HCT116 (cell line): ENCODE results near the gene OR7G2. TPM values are rescaled to one million over a fixed set of nuclear protein-coding genes. Genes with fewer than 3 reads are reported as not detected.

Experiments used
- ATAC-seq: fragments of 200-7000 bp; cut with Tn5 transposase; 2 replicates; pipeline ENCODE4 v1.9.1; 2020; ENCODE audit warnings: mild to moderate bottlenecking, moderate library complexity
- Bru-seq: library from RNA; stranded (reverse); fragments of 400-500 nt; gene quantifications from one replicate; lab custom pipeline; 2021; lab: Mats Ljungman, UMichigan
- BruChase-seq, 2 experiments: library from RNA; stranded (reverse); fragments of 400-500 nt; gene quantifications; one replicate each; lab custom pipeline; 2021; lab: Mats Ljungman, UMichigan
- BruUV-seq: library from RNA; stranded (reverse); fragments of 400-500 nt; replicated peaks from 2 replicates; lab custom pipeline; 2021; lab: Mats Ljungman, UMichigan
- CTCF ChIA-PET: fragments of 300-600 bp; sonication (Branson Sonifier 250); formaldehyde crosslinking; loops from one replicate; lab custom pipeline; 2021; ENCODE audit warnings: antibody characterized with exemption; lab: Charles Lee
- POLR2A ChIA-PET: fragments of 300-600, 350-600 bp; sonication (Branson Sonifier 250); formaldehyde crosslinking; loops from one replicate; lab custom pipeline; 2021; ENCODE audit warnings: antibody characterized with exemption; lab: Charles Lee
- RAD21 ChIA-PET, 2 experiments: fragments of 300-600 bp; sonication (Branson Sonifier 250); formaldehyde crosslinking; loops; one replicate each; lab custom pipeline; 2023; ENCODE audit warnings: low total read pairs in 2 of 2; ENCODE audit not compliant: uncharacterized antibody in 2 of 2, unreplicated experiment in 2 of 2, low non-redundant PET in 1 of 2; lab: Charles Lee
- DNase-seq: peaks from one replicate; pipeline ENCODE4 v3.0.0-alpha.2; 2010; ENCODE audit warnings: low read depth, low spot score
- H2AFZ ChIP-seq: fragments of 200-600 bp; shearing (Covaris generic), sonication (generic); 2 replicates; pipeline ENCODE4 v1.6.1; 2017; ENCODE audit warnings: low read depth, mixed run types, mixed read lengths, antibody characterized with exemption, low read length; ENCODE audit not compliant: poor library complexity, severe bottlenecking
- H3K27ac ChIP-seq: 2 replicates; pipeline ENCODE4 v1.5.1; 2012; ENCODE audit warnings: low read depth, low read length
- H3K27me3 ChIP-seq: fragments of 200-600 bp; sonication (generic); 2 replicates; pipeline ENCODE4 v1.6.1; 2016; ENCODE audit warnings: mixed run types, low read length, mixed read lengths; ENCODE audit not compliant: insufficient read depth
- H3K36me3 ChIP-seq, 2 experiments: fragments of 200-500 bp in 1 of 2; fragments of 200-600 bp in 1 of 2; sonication (Bioruptor generic) in 1 of 2; sonication (generic) in 1 of 2; 2 replicates each; pipeline versions ENCODE4 v1.5.1 to v1.6.1; 2014 to 2016; ENCODE audit warnings: low read length in 2 of 2, inconsistent platforms in 1 of 2, mixed read lengths in 1 of 2, mixed run types in 1 of 2; ENCODE audit not compliant: insufficient read depth in 2 of 2, control insufficient read depth in 1 of 2
- H3K4me1 ChIP-seq, 2 experiments: fragments of 200-600 bp in 1 of 2; sonication (generic) in 1 of 2; 2 replicates each; pipeline versions ENCODE4 v1.5.1 to v1.6.1; 2012 to 2017; ENCODE audit warnings: low read length in 2 of 2, inconsistent platforms in 1 of 2, mild to moderate bottlenecking in 1 of 2, mixed read lengths in 1 of 2, mixed run types in 1 of 2, moderate library complexity in 1 of 2; ENCODE audit not compliant: insufficient read depth in 2 of 2, control insufficient read depth in 1 of 2
- H3K4me2 ChIP-seq: fragments of 200-600 bp; sonication (generic); 2 replicates; pipeline ENCODE4 v1.6.1; 2017; ENCODE audit warnings: mixed run types, low read length, mixed read lengths
- H3K4me3 ChIP-seq, 2 experiments: fragments of 200-600 bp in 1 of 2; sonication (generic) in 1 of 2; replicated peaks in 1 of 2; 2 replicates each; pipeline ENCODE4 v1.5.1; 2011 to 2016; ENCODE audit warnings: low read length in 2 of 2, control low read depth in 1 of 2, low read depth in 1 of 2, mild to moderate bottlenecking in 1 of 2, mixed read lengths in 1 of 2, mixed run types in 1 of 2
- H3K79me2 ChIP-seq: fragments of 200-600 bp; sonication (generic); 2 replicates; pipeline ENCODE4 v1.6.1; 2017; ENCODE audit warnings: mild to moderate bottlenecking, mixed run types, low read length, moderate library complexity, mixed read lengths; ENCODE audit not compliant: insufficient read depth
- H3K9ac ChIP-seq: fragments of 200-600 bp; sonication (generic); 2 replicates; pipeline ENCODE4 v1.6.1; 2016; ENCODE audit warnings: low read length, mixed read lengths
- H3K9me2 ChIP-seq: fragments of 200-600 bp; sonication (generic), shearing (Covaris generic); 2 replicates; pipeline ENCODE4 v1.6.1; 2017; ENCODE audit warnings: mixed run types, mild to moderate bottlenecking, moderate library complexity; ENCODE audit not compliant: insufficient read depth
- H3K9me3 ChIP-seq, 2 experiments: fragments of 200-500 bp in 1 of 2; fragments of 200-600 bp in 1 of 2; sonication (Bioruptor generic) in 1 of 2; sonication (generic) in 1 of 2; 2 replicates each; pipeline ENCODE4 v1.6.1; 2014 to 2017; ENCODE audit warnings: low read length in 2 of 2, mixed read lengths in 2 of 2, inconsistent platforms in 1 of 2, low read depth in 1 of 2, mild to moderate bottlenecking in 1 of 2, mixed run types in 1 of 2, moderate library complexity in 1 of 2; ENCODE audit not compliant: control insufficient read depth in 1 of 2, insufficient read depth in 1 of 2
- H4K20me1 ChIP-seq: fragments of 200-600 bp; sonication (generic), shearing (Covaris generic); 2 replicates; pipeline ENCODE4 v1.6.1; 2017; ENCODE audit warnings: mixed run types, mild to moderate bottlenecking, moderate library complexity; ENCODE audit not compliant: insufficient read depth
- CEBPB ChIP-seq: IDR thresholded peaks from 2 replicates; pipeline ENCODE4 v1.6.1; 2012; ENCODE audit warnings: low read depth
- EZH2phosphoT487 ChIP-seq: fragments of 200-600 bp; IDR thresholded peaks from 2 replicates; pipeline ENCODE4 v1.6.1; 2018; ENCODE audit warnings: antibody characterized with exemption, borderline replicate concordance
- RAD21 ChIP-seq: IDR thresholded peaks from 2 replicates; pipeline ENCODE4 v1.6.1; 2012; ENCODE audit warnings: low read depth, mild to moderate bottlenecking
- SIN3A ChIP-seq: IDR thresholded peaks from 2 replicates; pipeline ENCODE4 v1.6.1; 2012; ENCODE audit warnings: low read depth
- SP1 ChIP-seq: IDR thresholded peaks from 2 replicates; pipeline ENCODE4 v1.6.1; 2012; ENCODE audit warnings: low read depth
- ZNF274 ChIP-seq: fragments of 200-500 bp; sonication (Bioruptor generic); IDR thresholded peaks from 2 replicates; pipeline ENCODE4 v1.6.1; 2014; ENCODE audit warnings: mild to moderate bottlenecking, low read depth, low read length, inconsistent platforms
- intact Hi-C: fragments of 100-400 bp; cut with micrococcal nuclease; formaldehyde crosslinking; loops from 2 replicates; pipeline ENCODE4 v1.10.0; 2022
- long read RNA-seq: library from polyadenylated mRNA; unstranded; transcript quantifications from one replicate; pipeline ENCODE4 v2.0.0, GENCODE V29; 2021; ENCODE audit not compliant: unreplicated experiment
- polyA plus RNA-seq: library from polyadenylated mRNA; unstranded; fragments of >200 nt; gene quantifications from 2 replicates; pipeline ENCODE4 v1.2.1, GENCODE V29; 2012; ENCODE audit warnings: missing spikeins
- total RNA-seq: library from RNA; stranded (reverse); gene quantifications from one replicate; pipeline ENCODE4 v1.2.1, GENCODE V29; 2021; ENCODE audit not compliant: unreplicated experiment

Gene OR7G2
- total RNA-seq (not detected), Bru-seq, nascent RNA (not detected), BruChase-seq, experiment 1, labeled RNA remaining after a 6-hour chase (not detected), BruChase-seq, experiment 2, labeled RNA remaining after a 2-hour chase (not detected)
- not detected in 2 replicates for polyA plus RNA-seq
- long read RNA-seq, result 0 reads

GRCh38 chr19:9107375-9107774, at the start of gene OR7G2:
Gene OR7G2 (minus strand): TSS chr19:9107475. CDS start chr19:9103243, 4,232 bp downstream.
- Histone ChIP-seq H3K4me3 (no peak within 1 kb of the TSS), H3K27ac (no peak within 1 kb of the TSS), H3K9me2 (no peaks in the 10 kb centered on the region), H4K20me1 (no peaks in the 10 kb centered on the region), H3K36me3 (no peaks in the 10 kb centered on the region), H3K79me2 (no peaks in the 10 kb centered on the region), H2AFZ (no peak within 1 kb of the TSS), H3K9me3 (no peaks in the 10 kb centered on the region), H3K9ac (no peak within 1 kb of the TSS), H3K27me3 (no peaks in the 10 kb centered on the region), H3K4me2 (no peak within 1 kb of the TSS), H3K4me1 (no peaks in the 10 kb centered on the region)
- CTCF ChIA-PET, result no interaction called here
- DNase-seq, result no peak
- RAD21 ChIA-PET, result no interaction called here
- POLR2A ChIA-PET, result no interaction called here
- BruUV-seq, result no TSS peak
- no peak for ATAC-seq
- TF ChIP-seq EZH2phosphoT487, result no peak
- TF ChIP-seq, all 23 proteins: peak for 0
- intact Hi-C loops, result no loop called here

GRCh38 chr19:9156304-9156703, 49.0 kb upstream of the OR7G2 start:
- intact Hi-C loops, result no loop called here
- H3K4me3 ChIP-seq, result no peak overlapping the region
- H3K9me3 ChIP-seq, result peaks cover 58 to 70% of the 10 kb centered on the region in 2 experiments; a peak in 3 of 4 replicates
- no peak overlapping the region for H3K27ac ChIP-seq
- no TSS peak for BruUV-seq
- peaks cover 45 to 80% of the 10 kb centered on the region in 2 experiments for H3K36me3 ChIP-seq
- H3K4me1 ChIP-seq, result no peaks in the 10 kb centered on the region
- H4K20me1 ChIP-seq, result no peaks in the 10 kb centered on the region
- no peak for ATAC-seq
- no peaks in the 10 kb centered on the region for H3K9me2 ChIP-seq
- H3K79me2 ChIP-seq, result peaks cover 78% of the 10 kb centered on the region
- no peak overlapping the region for H2AFZ ChIP-seq
- TF ChIP-seq SIN3A (no peak), RAD21 (no peak), CEBPB (no peak), SP1 (no peak), ZNF274 (no peak)
- TF ChIP-seq, all 23 proteins: peak for 0
- DNase-seq, result no peak
- H3K9ac ChIP-seq, result no peak overlapping the region
- POLR2A ChIA-PET, result no interaction called here
- H3K4me2 ChIP-seq, result no peak overlapping the region
- no peaks in the 10 kb centered on the region for H3K27me3 ChIP-seq
- CTCF ChIA-PET, result no interaction called here
- RAD21 ChIA-PET, result no interaction called here
